Upper lobe of right lung (tissue), 1 donor: ENCODE results near the gene KDR. TPM values are rescaled to one million over a fixed set of nuclear protein-coding genes. Genes with fewer than 3 reads are reported as not detected.

ENCODE experiments used
- ATAC-seq: fragments of 200-7000 bp; cut with Tn5 transposase; one replicate; pipeline ENCODE4 v1.9.1; 2020; ENCODE audit warnings: mild to moderate bottlenecking, moderate library complexity
- DNase-seq: peaks from one replicate; pipeline ENCODE4 v3.0.0-alpha.2; 2020
- H3K27ac ChIP-seq: fragments of 200-600 bp; one replicate; pipeline ENCODE4 v1.8.0; 2022
- H3K27me3 ChIP-seq: fragments of 200-600 bp; one replicate; pipeline ENCODE4 v1.8.0; 2022; ENCODE audit warnings: mild to moderate bottlenecking
- H3K36me3 ChIP-seq: fragments of 200-600 bp; one replicate; pipeline ENCODE4 v1.8.0; 2022
- H3K4me1 ChIP-seq: fragments of 200-600 bp; one replicate; pipeline ENCODE4 v1.8.0; 2022
- H3K4me3 ChIP-seq: fragments of 200-600 bp; one replicate; pipeline ENCODE4 v1.8.0; 2022; ENCODE audit warnings: mild to moderate bottlenecking
- H3K9me3 ChIP-seq: fragments of 200-600 bp; one replicate; pipeline ENCODE4 v1.8.0; 2022
- intact Hi-C: fragments of 100-400 bp; cut with DNase I; formaldehyde crosslinking; loops from one replicate; pipeline ENCODE4 v1.11.0; 2022
- total RNA-seq: library from RNA; stranded (reverse); fragmentation: NEBNext Ultra II Directional; extraction: Animal tissue kit (Norgen Biotek cat#: 25700); gene quantifications from one replicate; pipeline ENCODE4 v1.2.1, GENCODE V29; 2021
- TF ChIP-seq, protein P1 (sequence below): fragments of 200-600 bp; IDR thresholded peaks from one replicate; pipeline ENCODE4 v1.8.0; 2022; ENCODE audit warnings: antibody characterized with exemption
- donor health status: DM: no; HTN: yes; CAD: no; lungs with severe emphysema.

KDR gene
- total RNA-seq, 1 donor from 2014 or later = 48.6 TPM

DNA sequence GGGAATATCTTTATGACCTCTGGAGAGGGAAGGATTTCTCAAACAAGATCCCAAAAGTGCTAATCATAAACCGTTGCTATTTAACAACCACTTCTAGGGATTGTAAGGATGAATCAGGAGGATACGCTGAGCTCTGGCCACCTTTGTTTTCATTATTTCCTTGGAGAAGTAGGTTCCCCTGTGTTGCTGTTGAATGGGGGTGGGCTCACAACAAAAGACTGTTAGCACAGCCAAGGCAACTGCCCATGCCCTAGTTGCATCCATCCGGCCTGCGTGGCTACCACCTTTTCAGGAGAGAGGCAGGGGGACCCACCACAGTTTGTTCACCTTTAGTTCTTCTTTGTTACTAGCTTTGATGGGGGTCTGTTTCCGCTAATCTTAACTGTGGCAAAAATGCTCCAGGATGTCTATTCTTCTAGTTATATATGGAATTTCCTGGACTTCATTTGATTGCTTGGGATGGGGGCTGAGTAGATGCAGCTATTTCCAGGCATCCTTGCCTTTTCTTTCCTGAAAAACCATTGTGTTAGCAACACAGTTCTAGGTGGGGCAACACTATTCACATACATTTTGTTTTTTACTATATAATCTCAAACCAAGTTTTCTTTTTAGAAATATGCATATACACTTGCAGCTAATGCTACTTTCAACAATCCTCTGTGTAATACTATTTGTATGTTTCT lies 95.4 kb downstream of the KDR start:
- intact Hi-C loops = no loop called here
- ATAC-seq = no peak

DNA sequence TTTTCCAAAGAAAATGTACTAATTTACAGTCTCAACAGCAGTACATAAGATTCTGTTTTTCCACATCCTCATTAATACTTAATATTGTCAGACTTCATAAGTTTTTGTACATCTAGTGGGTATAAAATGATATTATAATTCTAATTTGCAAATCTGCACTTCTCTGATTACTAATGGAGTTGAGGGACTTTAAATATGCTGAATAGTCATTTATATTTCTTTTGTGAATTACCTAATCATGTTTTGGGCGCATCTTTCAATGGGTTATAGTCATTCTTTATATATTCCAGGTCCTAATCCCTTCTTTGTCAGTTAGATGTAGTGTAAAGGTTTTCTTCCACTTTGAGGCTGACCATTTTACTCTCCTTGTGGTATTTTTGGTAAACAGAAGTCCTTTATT lies 96.1 kb downstream of the KDR start:
- H3K27me3 ChIP-seq = no peaks in the 10 kb centered on the region
- H3K4me3 ChIP-seq = no peak overlapping the region
- peaks cover 18% of the 10 kb centered on the region for H3K4me1 ChIP-seq
- H3K9me3 ChIP-seq = no peaks in the 10 kb centered on the region
- intact Hi-C loops = no loop called here
- ATAC-seq (no peak), DNase-seq (no peak)
- H3K36me3 ChIP-seq = no peaks in the 10 kb centered on the region
- TF ChIP-seq, protein P1, sequence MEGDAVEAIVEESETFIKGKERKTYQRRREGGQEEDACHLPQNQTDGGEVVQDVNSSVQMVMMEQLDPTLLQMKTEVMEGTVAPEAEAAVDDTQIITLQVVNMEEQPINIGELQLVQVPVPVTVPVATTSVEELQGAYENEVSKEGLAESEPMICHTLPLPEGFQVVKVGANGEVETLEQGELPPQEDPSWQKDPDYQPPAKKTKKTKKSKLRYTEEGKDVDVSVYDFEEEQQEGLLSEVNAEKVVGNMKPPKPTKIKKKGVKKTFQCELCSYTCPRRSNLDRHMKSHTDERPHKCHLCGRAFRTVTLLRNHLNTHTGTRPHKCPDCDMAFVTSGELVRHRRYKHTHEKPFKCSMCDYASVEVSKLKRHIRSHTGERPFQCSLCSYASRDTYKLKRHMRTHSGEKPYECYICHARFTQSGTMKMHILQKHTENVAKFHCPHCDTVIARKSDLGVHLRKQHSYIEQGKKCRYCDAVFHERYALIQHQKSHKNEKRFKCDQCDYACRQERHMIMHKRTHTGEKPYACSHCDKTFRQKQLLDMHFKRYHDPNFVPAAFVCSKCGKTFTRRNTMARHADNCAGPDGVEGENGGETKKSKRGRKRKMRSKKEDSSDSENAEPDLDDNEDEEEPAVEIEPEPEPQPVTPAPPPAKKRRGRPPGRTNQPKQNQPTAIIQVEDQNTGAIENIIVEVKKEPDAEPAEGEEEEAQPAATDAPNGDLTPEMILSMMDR = no peak
- no peak overlapping the region for H3K27ac ChIP-seq

More for the DNA sequence above, 95.4 kb downstream of the KDR start:
- Histone ChIP-seq H3K9me3 (no peaks in the 10 kb centered on the region), H3K27me3 (no peaks in the 10 kb centered on the region), H3K27ac (no peak overlapping the region), H3K4me3 (no peak overlapping the region), H3K4me1 (peaks cover 21% of the 10 kb centered on the region), H3K36me3 (no peaks in the 10 kb centered on the region)
- DNase-seq = no peak
- TF ChIP-seq, protein P1 = no peak

Other genes starting within 250 kb of the KDR start
- 19.6 TPM for gene SRD5A3, start 220.6 kb upstream of the KDR start, total RNA-seq